Peyer's patch (tissue), 4 donors: ENCODE results near the gene SGSM2.

Experiments
- POLR2A ChIP-seq, 2 donors: fragments of 450-650 bp; IDR thresholded peaks; one replicate each; pipeline ENCODE4 v1.5.1; 2017; ENCODE audit warnings: antibody characterized with exemption in 2 of 2, mild to moderate bottlenecking in 2 of 2, moderate library complexity in 2 of 2
- TF ChIP-seq, protein P1 (sequence below), 6 experiments: fragments of 450-650 bp in 4 of 6; fragments of 200-600 bp in 2 of 6; sonication (generic) in 1 of 6; IDR thresholded peaks; one replicate each; pipeline ENCODE4 v1.5.1; 2017 to 2019; ENCODE audit warnings: antibody characterized with exemption in 6 of 6, mild to moderate bottlenecking in 3 of 6, moderate library complexity in 1 of 6

GRCh38 chr17:2374549-2375285 is 37.4 kb downstream of the SGSM2 start:
- TF ChIP-seq, protein P1, sequence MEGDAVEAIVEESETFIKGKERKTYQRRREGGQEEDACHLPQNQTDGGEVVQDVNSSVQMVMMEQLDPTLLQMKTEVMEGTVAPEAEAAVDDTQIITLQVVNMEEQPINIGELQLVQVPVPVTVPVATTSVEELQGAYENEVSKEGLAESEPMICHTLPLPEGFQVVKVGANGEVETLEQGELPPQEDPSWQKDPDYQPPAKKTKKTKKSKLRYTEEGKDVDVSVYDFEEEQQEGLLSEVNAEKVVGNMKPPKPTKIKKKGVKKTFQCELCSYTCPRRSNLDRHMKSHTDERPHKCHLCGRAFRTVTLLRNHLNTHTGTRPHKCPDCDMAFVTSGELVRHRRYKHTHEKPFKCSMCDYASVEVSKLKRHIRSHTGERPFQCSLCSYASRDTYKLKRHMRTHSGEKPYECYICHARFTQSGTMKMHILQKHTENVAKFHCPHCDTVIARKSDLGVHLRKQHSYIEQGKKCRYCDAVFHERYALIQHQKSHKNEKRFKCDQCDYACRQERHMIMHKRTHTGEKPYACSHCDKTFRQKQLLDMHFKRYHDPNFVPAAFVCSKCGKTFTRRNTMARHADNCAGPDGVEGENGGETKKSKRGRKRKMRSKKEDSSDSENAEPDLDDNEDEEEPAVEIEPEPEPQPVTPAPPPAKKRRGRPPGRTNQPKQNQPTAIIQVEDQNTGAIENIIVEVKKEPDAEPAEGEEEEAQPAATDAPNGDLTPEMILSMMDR (IDR thresholded peaks at IDR 0.05), result no peak
- no peak for TF ChIP-seq POLR2A (IDR thresholded peaks at IDR 0.05)
